Measurements from ENCODE around the gene F11R.

- TF ChIP-seq CTCF (IDR thresholded peaks at IDR 0.05) = no peak
- TF ChIP-seq POLR2A (IDR thresholded peaks at IDR 0.05) = no peak
Observed at GRCh38 chr1:160961419-160961818, 59.5 kb downstream of the F11R start.

Data from right lobe of liver (tissue), 4 donors.